H1 (cell line): ENCODE data around the gene GPR160.

Experiments
- BCL11A ChIP-seq, 2 experiments: IDR thresholded peaks; one replicate each; pipeline ENCODE4 v1.6.1; 2011; ENCODE audit warnings: low read depth in 2 of 2, low read length in 2 of 2, mild to moderate bottlenecking in 2 of 2
- CHD2 ChIP-seq: IDR thresholded peaks from 2 replicates; pipeline ENCODE4 v1.6.1; 2012; ENCODE audit warnings: low read length, improper control_type of control experiment
- EZH2 ChIP-seq: fragments of 200-600 bp; sonication (generic); IDR thresholded peaks from 2 replicates; pipeline ENCODE4 v1.7.1; 2012; ENCODE audit warnings: low read depth, mild to moderate bottlenecking, moderate library complexity, low read length, inconsistent platforms; ENCODE audit not compliant: severe bottlenecking
- HDAC2 ChIP-seq, 2 experiments: fragments of 300-600 bp in 1 of 2; sonication (generic) in 1 of 2; IDR thresholded peaks; 2 replicates each; pipeline ENCODE4 v1.6.1; 2011 to 2012; ENCODE audit warnings: low read depth in 2 of 2, low read length in 2 of 2, mild to moderate bottlenecking in 2 of 2, moderate library complexity in 2 of 2, borderline replicate concordance in 1 of 2, inconsistent platforms in 1 of 2
- NANOG ChIP-seq: IDR thresholded peaks from 2 replicates; pipeline ENCODE4 v1.6.1; 2011; ENCODE audit warnings: low read length, low read depth, mild to moderate bottlenecking, inconsistent platforms; ENCODE audit not compliant: insufficient read depth, poor library complexity, severe bottlenecking
- POLR2A ChIP-seq, 2 experiments: IDR thresholded peaks; 1 replicate in 1 of 2; 2 replicates in 1 of 2; pipeline ENCODE4 v1.6.1; 2011; ENCODE audit warnings: low read depth in 2 of 2, low read length in 2 of 2, mild to moderate bottlenecking in 2 of 2; ENCODE audit errors: control extremely low read depth in 1 of 2
- POLR2AphosphoS5 ChIP-seq: IDR thresholded peaks from 2 replicates; pipeline ENCODE4 v1.6.1; 2011; ENCODE audit warnings: low read depth, low read length
- TBP ChIP-seq: IDR thresholded peaks from 2 replicates; pipeline ENCODE4 v1.6.1; 2011; ENCODE audit warnings: low read depth, low read length, improper control_type of control experiment
- YY1 ChIP-seq: IDR thresholded peaks from 2 replicates; pipeline ENCODE4 v1.6.1; 2011; ENCODE audit warnings: low read depth, mild to moderate bottlenecking, low read length
- TF ChIP-seq, protein P1 (sequence below), 3 experiments: IDR thresholded peaks; 1 replicate in 2 of 3; 2 replicates in 1 of 3; pipeline versions ENCODE4 v1.5.1 to v1.6.1; 2011; ENCODE audit warnings: low read length in 3 of 3, mild to moderate bottlenecking in 3 of 3, inconsistent platforms in 2 of 3, low read depth in 1 of 3, moderate library complexity in 1 of 3; ENCODE audit not compliant: insufficient read depth in 1 of 3; ENCODE audit errors: control extremely low read depth in 1 of 3
- TF ChIP-seq, protein P2 (sequence below): IDR thresholded peaks from 2 replicates; pipeline ENCODE4 v1.6.1; 2012; ENCODE audit warnings: inconsistent platforms

DNA sequence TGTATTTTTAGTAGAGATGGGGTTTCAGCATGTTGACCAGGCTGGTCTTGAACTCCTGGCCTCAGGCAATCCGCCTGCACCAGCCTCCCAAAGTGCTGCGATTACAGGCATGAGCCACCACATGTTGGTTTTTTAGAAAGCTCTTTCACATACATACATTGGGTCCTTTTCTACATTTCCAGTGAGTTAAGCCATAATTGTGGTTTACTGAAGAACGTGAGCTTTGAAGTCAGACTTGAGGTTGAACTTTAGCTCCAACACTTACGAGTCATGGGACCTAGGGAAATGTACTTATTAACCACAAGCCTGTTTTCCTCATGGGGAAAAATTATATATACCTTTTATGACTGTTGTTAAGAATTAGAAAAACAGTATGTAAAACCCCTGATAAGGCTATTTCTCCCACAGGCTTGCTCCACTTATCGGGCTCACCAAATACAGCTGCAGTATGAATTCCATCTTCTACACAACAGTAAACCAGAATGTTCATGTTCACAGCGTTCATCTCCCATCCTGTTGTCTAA lies 39.0 kb downstream of the GPR160 start:
- TF ChIP-seq BCL11A (IDR thresholded peaks at IDR 0.05; ENCODE audit: low read depth in 2 of 2, low read length in 2 of 2) = no peak
- TF ChIP-seq CHD2 = no peak
- no peak for TF ChIP-seq POLR2A (IDR thresholded peaks at IDR 0.05; ENCODE audit: control extremely low read depth in 1 of 2, low read depth in 2 of 2, low read length in 2 of 2)
- TF ChIP-seq, protein P1, sequence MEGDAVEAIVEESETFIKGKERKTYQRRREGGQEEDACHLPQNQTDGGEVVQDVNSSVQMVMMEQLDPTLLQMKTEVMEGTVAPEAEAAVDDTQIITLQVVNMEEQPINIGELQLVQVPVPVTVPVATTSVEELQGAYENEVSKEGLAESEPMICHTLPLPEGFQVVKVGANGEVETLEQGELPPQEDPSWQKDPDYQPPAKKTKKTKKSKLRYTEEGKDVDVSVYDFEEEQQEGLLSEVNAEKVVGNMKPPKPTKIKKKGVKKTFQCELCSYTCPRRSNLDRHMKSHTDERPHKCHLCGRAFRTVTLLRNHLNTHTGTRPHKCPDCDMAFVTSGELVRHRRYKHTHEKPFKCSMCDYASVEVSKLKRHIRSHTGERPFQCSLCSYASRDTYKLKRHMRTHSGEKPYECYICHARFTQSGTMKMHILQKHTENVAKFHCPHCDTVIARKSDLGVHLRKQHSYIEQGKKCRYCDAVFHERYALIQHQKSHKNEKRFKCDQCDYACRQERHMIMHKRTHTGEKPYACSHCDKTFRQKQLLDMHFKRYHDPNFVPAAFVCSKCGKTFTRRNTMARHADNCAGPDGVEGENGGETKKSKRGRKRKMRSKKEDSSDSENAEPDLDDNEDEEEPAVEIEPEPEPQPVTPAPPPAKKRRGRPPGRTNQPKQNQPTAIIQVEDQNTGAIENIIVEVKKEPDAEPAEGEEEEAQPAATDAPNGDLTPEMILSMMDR (IDR thresholded peaks at IDR 0.05; ENCODE audit: control extremely low read depth in 1 of 3, insufficient read depth in 1 of 3, low read depth in 1 of 3, low read length in 3 of 3) = no peak
- no peak for TF ChIP-seq POLR2AphosphoS5
- TF ChIP-seq, protein P2, sequence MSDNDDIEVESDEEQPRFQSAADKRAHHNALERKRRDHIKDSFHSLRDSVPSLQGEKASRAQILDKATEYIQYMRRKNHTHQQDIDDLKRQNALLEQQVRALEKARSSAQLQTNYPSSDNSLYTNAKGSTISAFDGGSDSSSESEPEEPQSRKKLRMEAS = no peak
- TF ChIP-seq TBP = no peak
- TF ChIP-seq YY1 = no peak
- TF ChIP-seq EZH2 = no peak
- TF ChIP-seq HDAC2 (IDR thresholded peaks at IDR 0.05; ENCODE audit: borderline replicate concordance in 1 of 2, low read depth in 2 of 2, low read length in 2 of 2) = no peak
- no peak for TF ChIP-seq NANOG
